Pons (tissue), 1 donor: Measurements from ENCODE around the gene DIRAS1.

Experiments
- DNase-seq: peaks from one replicate; pipeline ENCODE4 v3.0.0-alpha.2; 2016; ENCODE audit warnings: low spot score

DIRAS1 gene

DNA sequence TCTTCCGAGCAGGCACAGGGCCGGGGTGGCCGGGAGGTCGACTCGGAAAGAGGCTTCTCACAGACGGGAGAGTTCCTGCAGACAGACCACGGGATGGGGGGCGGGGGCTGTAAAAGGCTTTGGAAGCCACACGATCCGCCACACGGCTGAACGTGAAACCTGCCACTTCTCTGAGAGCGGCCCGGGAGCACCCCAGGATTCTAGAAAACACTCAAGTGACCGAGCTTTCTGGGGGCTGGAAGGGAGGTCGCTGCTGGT lies 34.2 kb upstream of the DIRAS1 start:
- DNase-seq = no peak

GRCh38 chr19:2754659-2755447 lies 33.7 kb upstream of the DIRAS1 start:
- no peak for DNase-seq

DNA sequence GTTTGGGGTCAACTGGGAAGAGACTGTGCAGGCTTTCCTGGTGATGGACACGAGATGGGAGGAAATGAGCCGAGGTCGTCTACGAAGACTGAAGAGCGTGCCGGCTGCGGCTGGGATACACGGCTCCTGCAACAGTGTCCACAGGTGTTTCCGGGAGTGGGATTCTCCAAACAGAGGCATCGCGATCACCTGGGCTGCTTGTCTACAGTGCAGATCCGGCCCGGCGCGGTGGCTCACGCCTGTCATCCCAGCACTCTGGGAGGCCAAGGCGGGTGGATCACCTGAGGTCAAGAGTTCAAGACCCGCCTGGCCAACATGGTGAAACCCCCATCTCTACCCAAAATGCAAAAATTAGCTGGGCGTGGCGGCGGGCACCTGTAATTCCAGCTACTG lies 30.3 kb upstream of the DIRAS1 start:
- no peak for DNase-seq

DNA sequence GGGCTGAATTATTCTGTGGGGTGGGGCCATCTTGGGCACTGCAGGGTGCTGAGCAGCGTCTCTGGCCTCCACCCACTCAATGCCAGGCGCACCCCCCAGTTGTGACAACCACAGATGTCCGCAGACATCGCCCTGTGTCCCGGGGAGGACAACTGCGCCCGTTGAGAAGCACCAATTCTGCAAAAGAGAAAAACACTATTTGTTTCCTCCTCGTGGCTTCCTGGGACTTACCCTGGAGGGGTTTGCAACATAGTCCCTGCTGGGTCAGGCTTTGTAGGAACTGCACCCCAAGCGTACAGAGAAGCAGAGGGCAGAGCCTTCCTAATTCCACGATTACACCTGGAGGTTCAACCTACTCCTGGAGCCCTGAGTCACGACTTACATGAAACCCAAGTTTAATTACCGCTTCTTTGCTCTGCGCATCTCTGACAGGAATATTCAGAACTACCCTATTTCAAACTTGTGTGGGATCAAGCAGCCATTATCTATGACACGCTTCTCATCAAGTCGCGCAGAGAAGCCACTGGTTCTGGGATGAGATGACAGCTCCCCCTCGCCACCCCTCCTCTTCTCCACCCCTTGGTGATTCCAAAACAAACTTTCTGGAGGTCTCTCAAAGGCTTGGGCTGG lies 29.8 kb upstream of the DIRAS1 start:
- peak; percentile 54 for DNase-seq

DNA sequence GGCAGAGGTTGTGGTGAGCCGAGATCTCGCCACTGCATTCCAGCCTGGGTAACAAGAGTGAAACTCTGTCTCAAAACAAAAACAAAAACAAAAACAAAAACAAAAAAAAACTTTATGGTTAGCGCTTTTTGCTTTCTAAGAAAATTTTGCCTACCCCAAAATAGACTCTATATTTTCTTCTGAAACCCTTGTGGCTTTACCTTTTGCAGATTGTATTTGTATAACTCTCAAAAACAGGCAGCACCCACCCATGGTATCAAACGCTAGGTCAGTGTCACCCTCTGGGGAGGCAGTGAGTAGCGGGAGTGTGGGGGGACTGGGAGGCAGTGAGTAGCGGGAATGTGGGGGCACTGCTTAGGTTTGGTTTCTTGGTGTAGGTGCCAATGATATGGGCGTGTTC lies 26.2 kb upstream of the DIRAS1 start:
- DNase-seq = no peak

- DNase-seq = no peak
Measured at GRCh38 chr19:2744113-2744512, 22.9 kb upstream of the DIRAS1 start.

DNA sequence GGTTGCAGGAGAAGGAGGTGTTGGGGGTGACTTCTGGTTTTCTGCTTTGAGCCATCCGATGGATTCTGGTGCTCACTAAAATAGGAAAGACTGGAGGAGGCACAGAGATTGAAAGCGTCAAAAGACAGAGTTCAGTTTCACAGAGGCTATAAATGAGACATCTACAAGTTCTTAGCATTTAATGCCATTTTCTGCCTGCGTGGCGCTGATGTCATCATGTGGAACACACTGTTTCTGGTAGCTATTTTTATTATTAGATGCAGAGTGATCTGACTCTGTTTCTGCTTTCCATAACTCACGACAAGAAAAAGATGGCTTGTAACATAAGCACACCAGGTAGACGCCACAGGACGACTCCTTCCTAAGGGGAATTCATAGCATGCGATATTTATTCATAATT lies 21.9 kb upstream of the DIRAS1 start:
- DNase-seq = no peak

DNA sequence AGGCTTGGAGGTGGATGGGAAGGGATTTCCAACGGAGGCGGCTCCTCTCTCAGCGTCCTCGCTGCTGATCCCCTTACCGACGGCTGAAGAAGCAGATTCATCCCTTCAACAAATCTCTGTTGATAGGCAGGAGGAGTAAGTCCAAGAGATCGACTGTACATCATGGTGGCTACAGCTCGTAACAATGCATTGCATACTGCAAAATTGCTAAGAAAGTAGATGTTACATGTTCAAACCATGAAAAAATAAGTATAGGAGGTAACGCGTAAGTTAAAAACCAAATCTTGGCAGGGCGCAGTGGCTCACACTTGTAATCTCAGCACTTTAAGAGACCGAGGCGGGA lies 19.1 kb upstream of the DIRAS1 start:
- no peak for DNase-seq

DNA sequence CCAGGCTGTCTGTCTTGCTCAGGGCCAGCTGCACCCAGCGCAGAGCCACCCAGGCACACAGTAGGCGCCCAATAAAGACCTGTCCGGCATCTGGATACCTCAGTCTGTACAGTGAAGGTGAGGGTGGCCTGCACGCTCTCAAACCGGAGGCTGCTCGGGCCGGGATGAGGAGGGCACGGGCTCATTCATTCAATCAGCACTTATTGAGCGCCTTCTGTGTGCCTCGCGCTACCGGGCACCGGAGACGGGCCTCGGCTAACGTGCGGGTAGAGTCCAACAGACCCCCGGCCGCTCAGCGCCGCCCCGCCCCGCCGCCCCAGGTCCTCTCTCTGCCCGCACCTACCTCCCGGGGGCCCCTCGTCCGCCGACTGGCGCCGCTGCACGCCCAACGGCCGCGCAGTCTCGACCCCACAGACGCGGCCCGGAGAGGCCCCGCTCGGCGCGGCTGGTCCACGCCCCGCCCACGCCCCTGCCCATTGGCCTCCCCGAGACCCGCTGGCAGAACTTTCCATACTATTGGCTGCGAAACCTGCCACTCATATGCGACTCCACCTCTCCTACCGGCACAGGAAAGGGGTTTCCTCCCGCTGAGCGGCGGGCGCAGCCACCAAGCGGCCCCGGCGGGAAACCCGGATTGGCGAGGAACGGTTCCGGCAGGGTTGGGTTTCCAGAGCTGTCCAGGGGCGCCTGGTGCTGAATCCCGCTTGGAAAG lies 18.6 kb upstream of the DIRAS1 start, which contains the start of gene SLC39A3:
SLC39A3 (minus strand) TSS at position 416 of the 712 bp plus-strand sequence. CDS start 2,760 bp downstream, outside the sequence.
- peak; percentile 98 for DNase-seq

DNA sequence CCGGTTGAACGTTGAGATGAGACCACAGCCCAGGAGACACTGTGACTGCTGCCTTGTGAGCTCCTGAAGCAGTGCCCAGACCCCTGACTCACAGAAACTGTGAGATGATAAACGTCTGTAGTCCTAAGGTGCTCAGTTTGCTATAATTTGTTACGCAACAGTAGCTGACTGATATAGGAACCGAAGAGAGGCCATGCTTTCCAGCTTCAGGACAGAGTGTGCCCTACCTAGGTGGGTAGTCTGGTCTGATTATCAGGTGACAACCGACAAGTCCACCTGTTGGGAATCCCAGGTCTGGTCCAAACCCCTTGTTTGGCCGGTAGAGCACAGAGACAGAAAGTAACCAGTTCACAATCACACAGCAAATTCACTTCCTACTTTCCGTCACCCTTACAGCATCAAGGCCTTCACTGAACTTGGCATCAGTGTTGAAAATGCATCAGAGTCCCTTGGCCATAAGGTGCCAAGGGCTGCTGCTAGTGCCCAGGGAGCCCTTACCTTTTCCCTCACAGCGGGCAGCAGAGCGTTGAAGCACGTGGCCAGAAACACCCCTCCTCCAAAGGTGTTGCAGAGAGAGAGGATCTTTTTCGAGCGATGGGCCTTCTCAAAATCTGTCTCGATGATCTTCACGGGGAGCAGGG lies 15.5 kb upstream of the DIRAS1 start:
- DNase-seq = no peak

DNA sequence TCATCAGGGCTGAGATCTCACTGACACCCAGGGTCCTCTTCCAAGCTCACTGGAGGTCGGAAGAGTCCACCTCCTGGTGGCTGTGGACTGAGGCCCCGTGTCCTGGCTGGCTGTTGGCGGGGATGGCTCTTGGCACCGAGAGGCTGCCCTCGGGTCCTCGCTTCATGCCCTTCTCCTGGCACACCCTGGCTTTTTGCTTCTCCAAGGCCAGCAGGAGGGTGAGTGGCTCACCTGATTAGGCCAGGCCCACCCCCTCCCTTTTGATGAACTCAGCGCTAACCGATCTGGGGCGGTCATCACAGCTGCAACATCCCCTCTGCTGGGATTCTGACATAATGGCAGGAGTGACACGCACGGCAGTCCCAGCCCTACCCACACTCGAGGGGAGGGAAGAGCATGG lies 14.2 kb upstream of the DIRAS1 start:
- no peak for DNase-seq

DNA sequence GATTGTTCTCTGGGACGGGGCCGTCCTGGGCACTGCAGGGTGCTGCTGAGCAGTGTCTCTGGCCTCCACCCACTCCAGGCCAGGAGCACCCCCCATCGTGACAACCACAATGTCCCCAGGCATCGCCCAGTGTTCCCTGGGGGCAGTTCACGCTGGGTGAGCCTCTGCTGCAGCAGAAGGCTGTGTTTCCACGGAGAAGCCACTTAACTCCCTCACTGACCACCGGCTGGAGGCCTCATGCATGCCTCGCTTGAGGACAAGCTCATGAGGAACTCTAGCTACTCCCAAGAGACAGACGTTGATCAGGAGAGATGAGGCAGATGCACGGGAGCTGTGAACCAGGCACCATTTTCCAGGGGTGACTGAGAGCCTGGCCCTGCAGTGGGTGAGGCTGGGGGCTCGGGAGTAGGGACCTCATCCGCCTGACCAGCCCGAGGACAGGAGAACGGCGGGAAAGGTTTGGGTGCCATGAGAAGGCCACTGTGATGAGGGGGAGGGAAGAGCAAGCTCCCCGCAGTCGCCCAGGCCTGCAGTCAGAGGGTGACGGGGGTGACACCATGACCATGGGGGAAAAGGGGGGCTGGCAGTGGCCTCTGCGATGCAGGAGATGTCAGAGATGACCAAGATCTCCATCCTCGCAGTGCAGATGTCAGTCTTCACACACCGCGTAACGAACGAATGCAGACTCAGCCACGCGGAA lies 13.6 kb upstream of the DIRAS1 start:
- DNase-seq = no peak

GRCh38 chr19:2733930-2734588 lies 12.9 kb upstream of the DIRAS1 start:
- DNase-seq = no peak

- DNase-seq = no peak
Measured at GRCh38 chr19:2732883-2733282, 11.7 kb upstream of the DIRAS1 start.

DNA sequence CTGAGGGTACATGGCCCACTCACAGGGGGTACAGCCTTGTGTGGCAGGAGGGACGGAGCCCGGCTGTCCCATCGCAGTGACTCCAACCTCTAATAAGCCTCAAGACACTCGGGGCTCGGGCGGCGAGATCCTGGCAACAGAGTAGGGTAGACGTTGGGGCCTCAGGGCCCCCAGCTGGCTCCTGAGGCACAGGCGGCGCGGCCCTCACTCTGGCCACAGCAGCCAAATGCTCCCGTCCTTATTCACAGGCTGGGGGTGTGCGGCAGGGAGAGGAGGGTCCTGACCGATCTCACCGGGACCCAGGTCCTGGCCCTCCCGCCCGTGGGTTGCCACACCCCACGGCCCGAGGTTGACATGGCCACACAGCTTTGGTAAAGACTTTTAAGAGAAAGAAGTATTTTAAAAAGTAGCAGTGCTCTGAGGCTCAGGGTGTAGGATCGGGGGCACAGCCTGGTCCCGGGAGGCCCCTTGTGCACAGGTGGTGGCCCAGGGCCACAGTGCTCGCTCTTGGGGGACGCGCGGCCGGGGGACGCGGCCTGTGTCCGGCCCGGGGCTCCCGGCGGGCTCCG lies 11.1 kb upstream of the DIRAS1 start:
- no peak for DNase-seq

GRCh38 chr19:2731181-2731995 lies 10.2 kb upstream of the DIRAS1 start:
- no peak for DNase-seq

GRCh38 chr19:2729943-2730818 lies 9.0 kb upstream of the DIRAS1 start:
- DNase-seq = no peak

DNA sequence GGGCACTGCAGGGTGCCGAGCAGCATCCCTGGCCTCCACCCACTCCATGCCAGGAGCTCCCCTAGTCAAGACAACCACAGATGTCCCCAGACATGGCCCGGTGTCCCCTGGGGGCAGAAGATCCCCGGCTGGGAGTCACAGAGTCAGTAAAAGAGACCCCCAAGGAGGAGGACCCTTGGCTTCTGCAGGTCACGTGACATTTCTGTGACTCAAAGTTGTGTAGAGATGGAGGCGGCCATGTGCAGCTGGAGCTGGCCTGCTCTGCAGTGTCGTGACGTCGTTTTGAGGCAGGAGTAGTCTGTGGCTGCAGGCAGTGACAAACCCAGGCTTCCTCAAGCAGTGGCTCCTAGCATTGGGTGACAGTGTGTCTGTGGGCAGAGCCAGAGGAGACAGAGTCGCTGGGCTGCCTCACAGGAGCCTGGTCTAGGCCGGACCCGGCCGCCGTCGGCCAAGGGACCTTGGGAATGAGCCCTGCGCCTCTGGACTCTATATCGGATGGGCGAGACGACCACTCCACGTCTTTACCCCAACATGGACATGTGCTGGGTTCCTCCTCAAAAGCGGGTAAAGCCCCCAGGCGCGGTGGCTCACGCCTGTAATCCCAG lies 7.7 kb upstream of the DIRAS1 start:
- no peak for DNase-seq

- no peak for DNase-seq
Measured at GRCh38 chr19:2727640-2727944, 6.4 kb upstream of the DIRAS1 start.
